ENCODE results near the gene ELN. TPM values are rescaled to one million over a fixed set of nuclear protein-coding genes. Genes with fewer than 3 reads are reported as not detected.

Gene ELN
- total RNA-seq, 1 donor from 2014 or later = not detected

GRCh38 chr7:73995821-73996511 lies 32.0 kb upstream of the ELN start:
- TF ChIP-seq CTCF (IDR thresholded peaks at IDR 0.05; ENCODE audit: insufficient read depth, low read length, poor library complexity, severe bottlenecking) = no peak
- Histone ChIP-seq H3K36me3 (ENCODE audit: control insufficient read depth, insufficient read depth, low read length) (no peaks in the 10 kb centered on the region), H3K4me3 (ENCODE audit: low read depth, low read length) (no peak overlapping the region), H3K27me3 (ENCODE audit: control insufficient read depth, insufficient read depth, low read length) (no peaks in the 10 kb centered on the region)
- DNase-seq (ENCODE audit: low read depth) = no peak

GRCh38 chr7:73997056-73997455 lies 30.9 kb upstream of the ELN start:
- H3K36me3 ChIP-seq (ENCODE audit: control insufficient read depth, insufficient read depth, low read length) = no peaks in the 10 kb centered on the region
- no peak for TF ChIP-seq CTCF (IDR thresholded peaks at IDR 0.05; ENCODE audit: insufficient read depth, low read length, poor library complexity, severe bottlenecking)
- no peak overlapping the region for H3K4me3 ChIP-seq (ENCODE audit: low read depth, low read length)
- no peak for DNase-seq (ENCODE audit: low read depth)
- no peaks in the 10 kb centered on the region for H3K27me3 ChIP-seq (ENCODE audit: control insufficient read depth, insufficient read depth, low read length)

GRCh38 chr7:73999664-74000435 lies 28.1 kb upstream of the ELN start:
- Histone ChIP-seq H3K36me3 (ENCODE audit: control insufficient read depth, insufficient read depth, low read length) (no peaks in the 10 kb centered on the region), H3K4me3 (ENCODE audit: low read depth, low read length) (no peak overlapping the region), H3K27me3 (ENCODE audit: control insufficient read depth, insufficient read depth, low read length) (no peaks in the 10 kb centered on the region)
- no peak for TF ChIP-seq CTCF (IDR thresholded peaks at IDR 0.05; ENCODE audit: insufficient read depth, low read length, poor library complexity, severe bottlenecking)
- peak; percentile 28 for DNase-seq (ENCODE audit: low read depth)

- H3K27me3 ChIP-seq (ENCODE audit: control insufficient read depth, insufficient read depth, low read length) = no peaks in the 10 kb centered on the region
- H3K4me3 ChIP-seq (ENCODE audit: low read depth, low read length) = no peak overlapping the region
- no peak for TF ChIP-seq CTCF (IDR thresholded peaks at IDR 0.05; ENCODE audit: insufficient read depth, low read length, poor library complexity, severe bottlenecking)
- H3K36me3 ChIP-seq (ENCODE audit: control insufficient read depth, insufficient read depth, low read length) = no peaks in the 10 kb centered on the region
- DNase-seq (ENCODE audit: low read depth) = no peak
Measured at GRCh38 chr7:74000489-74001149, 27.4 kb upstream of the ELN start.

GRCh38 chr7:74001150-74001494 lies 26.9 kb upstream of the ELN start:
- DNase-seq (ENCODE audit: low read depth) = no peak
- Histone ChIP-seq H3K36me3 (ENCODE audit: control insufficient read depth, insufficient read depth, low read length) (no peaks in the 10 kb centered on the region), H3K27me3 (ENCODE audit: control insufficient read depth, insufficient read depth, low read length) (no peaks in the 10 kb centered on the region), H3K4me3 (ENCODE audit: low read depth, low read length) (no peak overlapping the region)
- TF ChIP-seq CTCF (IDR thresholded peaks at IDR 0.05; ENCODE audit: insufficient read depth, low read length, poor library complexity, severe bottlenecking) = no peak

All from kidney epithelial cell (primary cell).